AG09309 (cell line): ENCODE measurements around the gene TMEM141.

Experiments
- DNase-seq: peaks from one replicate; pipeline ENCODE4 v3.0.0-alpha.2; 2010; ENCODE audit warnings: low read depth
- H3K4me3 ChIP-seq: 2 replicates; pipeline ENCODE4 v1.5.1; 2011; ENCODE audit warnings: mild to moderate bottlenecking, low read depth, low read length, moderate library complexity; ENCODE audit not compliant: control insufficient read depth
- CTCF ChIP-seq: IDR thresholded peaks from 2 replicates; pipeline ENCODE4 v1.5.1; 2011; ENCODE audit warnings: mild to moderate bottlenecking, low read depth, low read length, inconsistent platforms; ENCODE audit not compliant: insufficient read depth, control insufficient read depth; ENCODE audit errors: missing control alignments

The TMEM141 gene

GRCh38 chr9:136827794-136828473 lies 36.8 kb downstream of the TMEM141 start:
- no peak for TF ChIP-seq CTCF
- no peak overlapping the region for H3K4me3 ChIP-seq
- DNase-seq: no peak

- no peak for DNase-seq
- no peak for TF ChIP-seq CTCF
- no peak overlapping the region for H3K4me3 ChIP-seq
Observed at GRCh38 chr9:136828474-136829140, 37.5 kb downstream of the TMEM141 start.

- H3K4me3 ChIP-seq: no peak overlapping the region
- DNase-seq: no peak
- TF ChIP-seq CTCF: no peak
Observed at GRCh38 chr9:136829412-136829811, 38.3 kb downstream of the TMEM141 start.

- TF ChIP-seq CTCF: no peak
- H3K4me3 ChIP-seq: no peak overlapping the region
- no peak for DNase-seq
Observed at GRCh38 chr9:136829981-136830885, 39.1 kb downstream of the TMEM141 start.

GRCh38 chr9:136831002-136831719 lies 40.0 kb downstream of the TMEM141 start:
- H3K4me3 ChIP-seq: no peak overlapping the region
- TF ChIP-seq CTCF: no peak
- DNase-seq: no peak

GRCh38 chr9:136831720-136832104 lies 40.6 kb downstream of the TMEM141 start:
- no peak overlapping the region for H3K4me3 ChIP-seq
- no peak for DNase-seq
- TF ChIP-seq CTCF: no peak
